NOMO-1 treated with dmso at 0.1 percent for 144 hours (cell line): ENCODE measurements around the gene MCRIP2.
"Not testable (repeated sequence)": the region's sequence is repeated elsewhere in the genome, so short reads cannot be mapped to it uniquely, and the experiment has no call there.

ENCODE experiments used
- DNase-seq: peaks from one replicate; lab custom pipeline; 2025; ENCODE audit not compliant: unreplicated experiment; lab: John Stamatoyannopoulos, UW

The MCRIP2 gene

DNA sequence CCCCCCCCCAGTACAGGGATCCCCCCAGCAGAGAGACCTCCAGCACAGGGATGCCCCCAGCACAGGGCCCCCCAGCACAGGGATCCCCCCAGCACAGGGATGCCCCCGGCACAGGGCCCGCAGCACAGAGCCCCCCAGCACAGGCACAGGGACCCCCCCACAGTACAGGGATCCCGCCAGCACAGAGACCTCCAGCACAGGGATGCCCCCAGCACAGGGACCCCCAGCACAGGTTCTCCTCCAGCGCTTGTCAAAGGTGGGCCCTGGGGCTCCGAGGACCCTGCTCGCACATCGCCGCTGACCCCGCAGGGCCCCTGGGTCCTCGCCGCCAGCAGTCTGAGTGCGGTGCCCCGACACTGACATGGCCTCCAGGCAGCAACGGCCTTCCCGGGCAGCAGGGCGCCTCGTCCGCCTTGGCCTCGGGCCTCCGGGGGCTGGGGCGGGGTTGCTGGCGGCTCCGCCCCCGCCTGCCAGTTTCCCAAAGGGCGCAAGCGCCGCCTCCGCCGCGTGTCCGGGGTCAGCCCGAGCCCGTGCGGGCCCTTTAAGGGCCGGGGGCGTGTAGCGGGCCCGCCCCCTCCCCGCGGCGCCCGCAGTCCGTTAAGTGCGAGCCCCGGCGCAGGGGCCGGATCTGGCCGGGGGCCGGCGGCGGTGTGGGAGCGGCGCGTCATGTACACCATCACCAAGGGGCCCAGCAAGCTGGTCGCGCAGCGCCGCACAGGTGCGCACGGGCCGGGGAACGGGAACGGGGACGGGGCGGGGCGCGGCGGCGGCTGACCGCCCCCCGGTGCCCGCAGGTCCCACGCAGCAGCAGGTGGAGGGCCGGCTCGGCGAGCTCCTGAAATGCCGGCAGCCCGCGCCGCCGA, at the start of gene MCRIP2:
Gene MCRIP2 (plus strand): TSS at position 503 of the 863 bp plus-strand sequence. CDS start 164 bp downstream, at position 667.
- DNase-seq: peak; percentile 67

DNA sequence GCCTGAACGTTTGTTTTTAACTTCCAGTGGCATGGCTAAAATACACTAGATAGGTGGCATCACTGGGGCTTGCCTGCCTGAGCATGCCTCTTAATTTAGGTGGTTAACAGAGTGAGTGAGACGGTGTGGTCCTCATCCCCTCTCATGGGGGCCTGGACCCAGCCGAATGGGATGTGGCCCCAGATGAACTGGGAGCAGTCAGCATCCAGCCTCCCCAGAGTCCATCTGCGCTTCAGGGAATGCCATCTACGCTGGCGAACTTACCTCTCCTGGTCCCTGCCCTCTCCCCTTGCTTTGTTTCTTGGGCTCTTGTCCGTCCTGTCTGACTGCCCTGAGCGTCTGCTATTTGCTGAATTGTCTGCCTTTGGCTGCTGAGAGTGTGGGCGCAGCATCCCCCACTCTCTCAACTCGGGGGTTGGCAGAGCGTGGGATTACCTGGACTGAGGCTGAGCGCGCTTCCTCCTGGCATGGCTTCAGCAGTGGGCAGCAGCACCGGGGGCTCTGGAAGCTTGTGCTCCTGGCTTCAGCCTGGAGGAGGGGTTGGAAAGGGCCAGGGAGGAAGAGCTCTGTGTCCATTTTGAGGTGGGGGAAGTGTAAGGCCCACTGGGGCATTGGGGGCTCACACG, 49.6 kb upstream of the MCRIP2 start:
- DNase-seq: no peak

GRCh38 chr16:592518-593306, 48.9 kb upstream of the MCRIP2 start:
- DNase-seq: peak; percentile 94

- DNase-seq: no peak
Measured at GRCh38 chr16:593406-593805, 48.2 kb upstream of the MCRIP2 start.

- DNase-seq: no peak
Measured at GRCh38 chr16:593807-594206, 47.8 kb upstream of the MCRIP2 start.

DNA sequence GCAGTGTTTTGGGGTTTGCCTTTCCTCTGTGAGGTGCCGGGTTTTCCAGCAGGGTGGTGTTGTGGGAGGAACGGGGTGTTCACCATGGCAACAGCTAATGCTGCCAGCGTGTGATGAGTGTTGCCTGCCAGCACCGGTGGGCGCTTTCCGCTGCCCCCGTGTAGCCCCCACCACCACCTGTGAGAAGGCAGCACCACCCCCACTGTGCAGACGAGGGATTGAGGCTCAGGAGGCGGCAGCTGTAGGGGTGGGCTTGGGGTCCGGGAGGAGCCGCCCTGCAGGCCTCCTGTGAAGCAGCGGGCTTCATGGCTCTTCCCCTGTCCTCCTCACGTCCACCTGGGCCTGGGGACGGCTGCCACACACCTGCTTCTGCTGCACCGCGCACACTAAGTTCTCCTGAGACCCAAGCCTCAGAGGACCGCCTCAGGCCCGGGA, 46.5 kb upstream of the MCRIP2 start:
- no peak for DNase-seq

DNA sequence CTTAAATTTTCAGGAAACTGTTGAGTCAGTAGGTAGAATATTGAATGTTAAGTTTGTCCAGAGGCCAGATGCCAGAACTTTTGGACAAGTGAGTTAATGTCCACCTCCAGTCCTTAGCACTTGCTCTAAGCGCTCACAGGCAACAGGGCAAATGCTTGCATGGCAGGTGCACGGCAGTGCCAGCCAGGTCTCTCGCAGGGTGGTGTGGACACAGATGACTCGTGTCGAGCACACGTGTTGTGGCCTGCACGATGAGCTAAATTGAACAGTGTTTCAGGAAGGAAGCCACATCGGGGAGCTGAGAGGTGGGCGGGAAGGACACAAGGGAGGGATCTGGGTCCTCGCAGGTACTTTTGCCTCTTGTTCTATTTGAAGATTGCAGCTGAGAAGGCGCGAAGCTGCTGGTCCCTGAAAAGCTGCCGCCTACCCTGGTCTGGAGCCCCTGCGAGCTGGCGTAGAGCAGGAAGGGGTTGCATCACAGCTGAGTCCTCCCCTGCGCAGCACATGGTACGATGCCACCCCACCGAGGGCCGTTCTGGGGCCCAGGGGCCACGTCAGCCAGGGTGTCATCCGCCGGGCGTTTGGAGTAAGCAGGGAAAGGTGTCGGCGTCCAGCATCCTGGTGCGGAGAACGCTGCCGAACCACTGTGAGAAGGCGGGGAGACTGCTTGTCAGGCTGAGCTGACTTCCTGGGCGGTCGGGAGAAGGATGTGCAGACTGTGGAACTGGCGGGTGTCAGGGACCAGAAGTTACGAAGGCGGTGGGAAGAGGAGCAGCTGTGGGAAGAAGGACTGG, 45.5 kb upstream of the MCRIP2 start:
- no peak for DNase-seq

- no peak for DNase-seq
Measured at GRCh38 chr16:596736-597060, 44.9 kb upstream of the MCRIP2 start.

- not testable (repeated sequence) for DNase-seq
Measured at GRCh38 chr16:597655-598054, 44.0 kb upstream of the MCRIP2 start.

DNA sequence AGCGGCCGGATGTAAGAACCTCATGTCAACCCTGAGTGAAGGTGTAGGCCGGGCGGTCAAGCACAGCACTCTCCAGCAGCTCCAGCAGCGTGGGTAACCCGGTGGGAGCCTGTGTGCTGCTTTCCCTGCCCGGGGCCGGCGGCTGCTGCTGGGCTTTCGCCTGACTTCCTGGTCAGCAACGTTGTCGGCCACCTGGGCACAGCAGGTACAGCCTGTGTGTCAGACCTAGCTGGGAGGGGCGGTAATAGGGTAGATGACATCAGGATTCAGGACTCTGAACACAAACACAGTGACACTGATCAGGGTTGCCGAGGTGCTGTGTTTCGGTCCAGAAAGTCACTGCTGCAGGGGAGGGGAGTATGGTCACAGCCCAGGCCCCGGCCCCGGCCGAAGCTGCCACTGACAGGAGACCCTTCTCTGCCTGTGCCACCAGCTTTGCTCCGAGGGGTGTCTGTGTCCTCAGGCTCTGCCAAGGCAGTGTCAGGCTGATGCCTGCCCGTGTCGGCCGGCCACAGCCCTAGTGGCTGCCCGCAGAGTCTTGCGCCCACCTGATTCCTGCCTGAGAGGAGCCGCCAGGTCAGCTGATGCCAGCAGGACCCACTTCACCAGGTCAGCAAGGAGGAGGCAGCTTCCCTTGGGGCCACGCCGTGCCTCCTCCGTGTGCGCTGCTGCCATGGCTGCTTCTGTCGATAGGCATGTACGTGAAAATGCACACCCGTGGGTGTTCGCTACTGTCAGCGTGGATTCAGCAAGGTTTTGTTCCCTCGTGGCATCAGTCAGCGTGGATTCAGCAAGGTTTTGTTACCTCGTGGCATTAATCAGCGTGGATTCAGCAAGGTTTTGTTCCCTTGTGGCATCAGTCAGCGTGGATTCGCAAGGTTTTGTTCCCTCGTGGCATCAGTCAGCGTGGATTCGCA, 42.5 kb upstream of the MCRIP2 start:
- DNase-seq: no peak

DNA sequence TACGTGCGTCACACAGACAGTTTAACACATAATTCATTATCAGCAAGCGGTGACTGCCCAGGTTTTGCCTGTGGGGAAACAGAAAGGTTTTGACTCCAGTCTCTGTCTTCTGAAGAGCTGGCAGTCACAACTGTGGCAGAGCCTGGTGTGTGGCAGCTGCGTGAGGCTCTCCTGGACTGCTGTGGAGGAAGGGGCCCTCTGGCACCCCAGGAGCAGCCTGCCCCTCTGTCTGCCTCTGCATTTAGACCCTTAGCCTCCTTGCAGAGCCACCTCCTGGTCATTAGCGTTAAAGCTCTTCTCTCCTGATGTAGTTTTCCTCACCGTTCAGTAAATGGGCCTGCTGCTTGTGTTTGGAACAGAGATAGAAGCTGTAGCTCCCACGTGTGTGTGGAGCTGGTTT, 40.8 kb upstream of the MCRIP2 start:
- no peak for DNase-seq

- DNase-seq: no peak
Measured at GRCh38 chr16:603933-604332, 37.7 kb upstream of the MCRIP2 start.

DNA sequence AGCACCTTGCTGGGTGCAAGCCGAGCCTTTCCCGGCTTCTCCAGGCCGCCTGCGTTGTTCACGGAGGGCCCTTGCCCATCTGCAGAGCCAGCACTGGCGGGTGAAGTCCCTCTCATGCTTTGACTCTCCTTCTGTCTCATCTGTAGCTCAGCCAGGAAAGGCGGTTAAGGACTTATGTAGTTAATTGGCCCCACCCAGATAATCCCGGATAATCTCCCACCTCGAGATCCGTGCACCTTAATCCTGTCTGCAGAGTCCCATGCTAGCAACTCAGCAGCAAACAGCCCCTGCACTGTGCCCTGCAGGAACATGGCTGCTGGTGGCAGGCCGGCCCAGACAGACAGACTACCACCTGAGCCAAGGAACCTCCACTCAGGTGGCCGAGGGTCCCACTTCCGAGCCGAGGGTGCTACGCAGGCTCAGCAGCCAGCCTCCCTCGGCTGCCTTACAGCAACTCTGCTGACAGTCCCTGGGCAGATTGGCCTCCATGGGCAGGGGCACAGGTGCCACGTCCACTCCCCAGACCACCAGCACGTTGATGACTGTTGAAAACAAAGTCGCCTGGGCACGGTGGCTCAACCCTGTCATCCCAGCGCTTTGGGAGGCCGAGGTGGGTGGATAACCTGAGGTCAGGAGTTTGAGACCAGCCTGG, 34.8 kb upstream of the MCRIP2 start:
- no peak for DNase-seq

DNA sequence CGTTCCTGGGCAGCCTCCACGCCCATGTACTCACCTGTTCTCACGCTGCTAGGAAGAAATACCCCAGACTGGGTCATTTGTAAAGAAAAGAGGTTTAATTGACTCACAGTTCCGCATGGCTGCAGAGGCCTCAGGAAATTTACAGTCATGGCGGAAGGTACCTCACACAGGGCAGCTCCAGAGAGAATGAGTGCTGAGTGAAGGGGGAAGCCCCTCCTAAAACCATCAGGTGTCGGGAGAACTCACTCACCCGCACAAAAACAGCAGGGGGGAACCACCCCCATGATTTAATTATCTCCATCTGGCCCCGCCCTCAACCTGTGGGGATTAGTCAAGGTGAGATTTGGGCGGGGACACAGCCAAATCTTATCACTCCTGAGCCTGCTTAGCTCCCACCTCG, 33.6 kb upstream of the MCRIP2 start:
- no peak for DNase-seq

DNA sequence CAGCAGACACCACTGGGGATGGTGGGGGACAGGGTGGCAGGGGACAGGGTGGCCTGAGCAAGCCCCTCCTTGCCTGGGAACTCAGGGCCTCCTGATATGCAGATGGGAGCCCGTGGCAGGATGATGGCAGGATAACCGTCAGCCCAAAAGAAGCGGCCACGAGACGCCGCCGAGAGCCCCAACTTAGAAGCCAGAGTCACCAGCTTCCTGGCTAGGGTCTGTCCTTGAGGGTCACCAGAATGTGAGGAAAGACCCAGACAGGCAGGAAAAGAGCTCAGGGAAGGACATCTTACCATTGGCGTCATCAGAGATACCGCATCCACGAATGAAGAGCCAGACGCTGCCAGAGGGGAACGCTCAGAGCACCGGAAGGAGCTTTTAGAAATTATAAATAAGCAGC, 32.3 kb upstream of the MCRIP2 start:
- no peak for DNase-seq

DNA sequence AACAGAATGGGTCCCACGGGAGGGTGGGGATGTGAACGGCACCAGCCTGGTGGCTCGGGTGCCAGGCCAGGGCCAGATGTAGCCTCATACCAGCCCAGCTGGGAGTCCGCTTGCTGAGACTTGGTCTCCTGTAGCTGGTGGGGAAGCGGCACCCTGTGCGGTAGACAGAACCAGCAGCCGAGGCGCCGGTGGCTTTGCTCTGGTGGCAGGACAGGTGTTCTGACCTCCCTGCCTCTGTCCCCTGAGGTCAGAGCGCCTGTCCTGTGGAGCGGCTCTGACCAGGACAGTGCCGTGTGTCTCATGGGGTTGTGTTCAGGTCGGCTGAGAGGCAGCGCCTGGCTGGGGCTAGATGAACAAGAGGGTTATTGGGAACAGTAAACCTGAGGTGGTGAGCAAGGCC, 31.6 kb upstream of the MCRIP2 start:
- DNase-seq: no peak

DNA sequence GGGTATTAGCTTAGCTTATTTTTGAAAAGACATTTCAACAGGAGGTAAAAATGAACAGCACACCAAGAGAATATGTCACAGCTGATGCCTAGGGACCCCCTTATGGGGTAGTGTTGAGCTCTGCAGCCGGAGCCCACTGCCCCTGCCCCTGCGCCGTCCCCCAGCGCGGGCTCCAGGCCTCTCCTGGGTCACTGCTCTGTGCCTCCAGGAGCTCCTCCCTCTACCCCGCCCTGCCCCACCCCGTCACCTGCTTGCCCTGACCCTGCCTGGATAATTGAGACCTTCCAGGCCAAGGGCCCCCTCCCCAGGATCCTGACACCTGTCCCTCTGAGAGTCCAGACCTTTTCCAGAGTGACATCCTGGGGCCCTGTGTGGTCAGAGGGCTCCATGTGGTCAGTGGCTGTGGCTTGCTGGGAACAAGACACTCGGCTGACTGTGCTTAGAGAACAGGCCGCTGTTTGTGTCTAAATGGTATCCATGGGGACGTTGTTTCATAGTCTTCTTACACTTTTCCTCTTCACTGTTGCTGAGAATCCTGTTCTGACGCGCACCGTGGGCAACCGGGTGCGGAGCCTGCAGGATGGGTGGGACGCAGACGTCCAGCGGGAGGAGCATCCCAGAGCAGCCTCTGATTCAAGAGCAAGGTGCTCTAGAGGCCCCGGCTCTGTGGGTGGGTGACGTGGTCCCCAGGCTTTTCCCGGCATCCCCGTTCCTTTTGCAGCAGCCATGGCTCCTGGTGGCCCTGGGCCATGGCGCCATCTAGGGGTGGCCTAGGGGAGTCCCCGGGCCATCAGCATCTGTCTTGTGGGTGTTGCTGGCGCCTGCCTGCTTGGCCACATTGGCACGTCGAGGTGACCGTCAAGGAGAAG, 30.9 kb upstream of the MCRIP2 start:
- no peak for DNase-seq

DNA sequence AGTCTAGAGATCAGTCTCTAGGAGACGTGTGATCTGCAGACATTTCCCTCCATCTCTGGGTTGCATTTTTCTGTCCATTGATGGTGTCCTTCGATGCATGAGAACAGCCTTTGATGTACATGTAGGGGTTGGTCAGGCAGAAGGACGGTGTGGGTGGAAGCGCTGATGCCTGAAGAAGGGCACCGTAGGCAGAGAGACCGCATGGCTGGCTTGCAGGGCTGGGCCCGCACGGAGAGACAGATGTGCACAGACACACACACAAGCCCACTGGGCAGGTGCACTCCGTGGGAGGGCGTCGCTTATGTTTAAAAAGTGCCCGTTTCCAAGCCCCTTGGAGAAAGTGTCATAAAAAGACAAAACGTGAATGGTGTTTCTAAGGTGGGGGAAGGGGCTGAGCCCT, 26.5 kb upstream of the MCRIP2 start:
- no peak for DNase-seq
